ENCODE results near the gene TKFC. TPM values are rescaled to one million over a fixed set of nuclear protein-coding genes. Genes with fewer than 3 reads are reported as not detected.

The TKFC gene
- total and polyA plus RNA-seq, 9 of the 15 experiments (the other 6 are each of a cell fraction or from before 2014, with no cell fraction given): 2.0 to 61.7 (median 28.5) TPM

DNA sequence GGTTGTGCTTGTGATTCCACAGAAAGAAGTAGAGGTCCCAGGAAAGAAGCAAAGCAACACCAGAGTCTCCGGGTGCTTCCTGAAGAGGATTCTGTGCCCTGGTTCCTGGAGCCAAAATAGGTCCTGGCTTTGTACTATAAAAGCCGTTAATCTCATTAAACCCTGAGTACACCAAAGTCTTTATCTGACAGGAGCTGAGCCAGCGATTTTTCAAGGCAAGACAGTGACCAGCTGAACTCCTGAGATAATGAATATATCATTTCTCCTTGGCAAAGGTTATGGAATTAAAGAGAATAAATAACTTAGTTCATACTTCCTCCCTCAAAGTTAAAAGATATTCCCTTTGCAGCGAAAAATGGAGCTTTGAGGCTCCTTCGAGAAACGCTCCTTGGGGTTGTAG lies 34.4 kb downstream of the TKFC start (continued):
- TF ChIP-seq RBBP5 (IDR thresholded peaks at IDR 0.05; ENCODE audit: borderline replicate concordance, insufficient read depth, low read length, poor library complexity, severe bottlenecking): no peak
- no peak for TF ChIP-seq STAT5A (IDR thresholded peaks at IDR 0.05; ENCODE audit: borderline replicate concordance, low read length)
- TF ChIP-seq C11orf30 (IDR thresholded peaks at IDR 0.05; ENCODE audit: low read depth): peak; percentile 94
- no peak for TF ChIP-seq HOXB6 (CRISPR knock-in tag; IDR thresholded peaks at IDR 0.05; ENCODE audit: borderline replicate concordance)
- no peak for TF ChIP-seq ZBTB8A (IDR thresholded peaks at IDR 0.05; ENCODE audit: partially characterized antibody)
- peak; percentile 24; the same call in 1 of the 2 replicates for TF ChIP-seq KLF16 (IDR thresholded peaks at IDR 0.05)
- no peak for TF ChIP-seq KLF1 (tag; IDR thresholded peaks at IDR 0.05)
- no peak for TF ChIP-seq NR2C2 (CRISPR knock-in tag; IDR thresholded peaks at IDR 0.05)
- peak; percentile 25; the same call in 1 of the 2 replicates for TF ChIP-seq NR2C2 (tag; IDR thresholded peaks at IDR 0.05)
- TF ChIP-seq MAFK (IDR thresholded peaks at IDR 0.05; ENCODE audit: low read length): peak; percentile 83
- TF ChIP-seq SMARCC2 (IDR thresholded peaks at IDR 0.05; ENCODE audit: low read depth): peak; percentile 45; the same call in 1 of the 2 replicates
- peak; percentile 57; the same call in 1 of the 2 replicates for TF ChIP-seq PML (IDR thresholded peaks at IDR 0.05; ENCODE audit: low read length)
- 0 out of 2 replicates have a peak, but pooled peaks have one; percentile 37 for TF ChIP-seq SOX6 (IDR thresholded peaks at IDR 0.05)
- TF ChIP-seq, protein P1, sequence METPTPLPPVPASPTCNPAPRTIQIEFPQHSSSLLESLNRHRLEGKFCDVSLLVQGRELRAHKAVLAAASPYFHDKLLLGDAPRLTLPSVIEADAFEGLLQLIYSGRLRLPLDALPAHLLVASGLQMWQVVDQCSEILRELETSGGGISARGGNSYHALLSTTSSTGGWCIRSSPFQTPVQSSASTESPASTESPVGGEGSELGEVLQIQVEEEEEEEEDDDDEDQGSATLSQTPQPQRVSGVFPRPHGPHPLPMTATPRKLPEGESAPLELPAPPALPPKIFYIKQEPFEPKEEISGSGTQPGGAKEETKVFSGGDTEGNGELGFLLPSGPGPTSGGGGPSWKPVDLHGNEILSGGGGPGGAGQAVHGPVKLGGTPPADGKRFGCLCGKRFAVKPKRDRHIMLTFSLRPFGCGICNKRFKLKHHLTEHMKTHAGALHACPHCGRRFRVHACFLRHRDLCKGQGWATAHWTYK (CRISPR knock-in tag; IDR thresholded peaks at IDR 0.05): no peak
- TF ChIP-seq SMC3 (conservative IDR thresholded peaks at IDR 0.05; ENCODE audit: insufficient read depth, low read depth, low read length): no peak
- TF ChIP-seq HSF4 (CRISPR knock-in tag; IDR thresholded peaks at IDR 0.05; ENCODE audit: borderline replicate concordance): no peak
- no peak for TF ChIP-seq NFIX (CRISPR knock-in tag; IDR thresholded peaks at IDR 0.05; ENCODE audit: low read depth)
- no peak for TF ChIP-seq ARHGAP35 (IDR thresholded peaks at IDR 0.05; ENCODE audit: partially characterized antibody)
- TF ChIP-seq NFIC (IDR thresholded peaks at IDR 0.05): peak; percentile 78
- TF ChIP-seq ZNF384 (IDR thresholded peaks at IDR 0.05; ENCODE audit: low read depth, low read length): no peak
- TF ChIP-seq, protein P2, sequence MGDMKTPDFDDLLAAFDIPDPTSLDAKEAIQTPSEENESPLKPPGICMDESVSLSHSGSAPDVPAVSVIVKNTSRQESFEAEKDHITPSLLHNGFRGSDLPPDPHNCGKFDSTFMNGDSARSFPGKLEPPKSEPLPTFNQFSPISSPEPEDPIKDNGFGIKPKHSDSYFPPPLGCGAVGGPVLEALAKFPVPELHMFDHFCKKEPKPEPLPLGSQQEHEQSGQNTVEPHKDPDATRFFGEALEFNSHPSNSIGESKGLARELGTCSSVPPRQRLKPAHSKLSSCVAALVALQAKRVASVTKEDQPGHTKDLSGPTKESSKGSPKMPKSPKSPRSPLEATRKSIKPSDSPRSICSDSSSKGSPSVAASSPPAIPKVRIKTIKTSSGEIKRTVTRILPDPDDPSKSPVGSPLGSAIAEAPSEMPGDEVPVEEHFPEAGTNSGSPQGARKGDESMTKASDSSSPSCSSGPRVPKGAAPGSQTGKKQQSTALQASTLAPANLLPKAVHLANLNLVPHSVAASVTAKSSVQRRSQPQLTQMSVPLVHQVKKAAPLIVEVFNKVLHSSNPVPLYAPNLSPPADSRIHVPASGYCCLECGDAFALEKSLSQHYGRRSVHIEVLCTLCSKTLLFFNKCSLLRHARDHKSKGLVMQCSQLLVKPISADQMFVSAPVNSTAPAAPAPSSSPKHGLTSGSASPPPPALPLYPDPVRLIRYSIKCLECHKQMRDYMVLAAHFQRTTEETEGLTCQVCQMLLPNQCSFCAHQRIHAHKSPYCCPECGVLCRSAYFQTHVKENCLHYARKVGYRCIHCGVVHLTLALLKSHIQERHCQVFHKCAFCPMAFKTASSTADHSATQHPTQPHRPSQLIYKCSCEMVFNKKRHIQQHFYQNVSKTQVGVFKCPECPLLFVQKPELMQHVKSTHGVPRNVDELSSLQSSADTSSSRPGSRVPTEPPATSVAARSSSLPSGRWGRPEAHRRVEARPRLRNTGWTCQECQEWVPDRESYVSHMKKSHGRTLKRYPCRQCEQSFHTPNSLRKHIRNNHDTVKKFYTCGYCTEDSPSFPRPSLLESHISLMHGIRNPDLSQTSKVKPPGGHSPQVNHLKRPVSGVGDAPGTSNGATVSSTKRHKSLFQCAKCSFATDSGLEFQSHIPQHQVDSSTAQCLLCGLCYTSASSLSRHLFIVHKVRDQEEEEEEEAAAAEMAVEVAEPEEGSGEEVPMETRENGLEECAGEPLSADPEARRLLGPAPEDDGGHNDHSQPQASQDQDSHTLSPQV (IDR thresholded peaks at IDR 0.05): peak; percentile 57
- 0 out of 2 replicates have a peak, but pooled peaks have one; percentile 32 for TF ChIP-seq FOSL1 (tag; conservative IDR thresholded peaks at IDR 0.05)

Data from K562 (cell line).